HG03060 (cell line): Measurements from ENCODE around the gene GLS.
A peak's percentile ranks its signal among the peaks of the same experiment; 100 is the strongest.
"Not testable (repeated sequence)": the region's sequence is repeated elsewhere in the genome, so short reads cannot be mapped to it uniquely, and the experiment has no call there.

Experiments used
- ATAC-seq: cut with Tn5 transposase; IDR thresholded peaks from one replicate; pipeline ENCODE4 v1.9.1; 2021; ENCODE audit warnings: low read depth, moderate number of reproducible peaks; ENCODE audit not compliant: unreplicated experiment

Gene GLS

GRCh38 chr2:190880378-190881083 is at the start of gene GLS:
Gene GLS, plus strand, starts transcription at chr2:190880821. Its CDS starts 264 bp downstream, at chr2:190881085.
- ATAC-seq = peak; percentile 70

GRCh38 chr2:190831941-190832340 is 48.7 kb upstream of the GLS start:
- ATAC-seq = no peak

GRCh38 chr2:190834890-190835208 is 45.8 kb upstream of the GLS start:
- ATAC-seq = no peak

GRCh38 chr2:190835303-190835930 is 45.2 kb upstream of the GLS start:
- no peak for ATAC-seq

GRCh38 chr2:190836767-190837166 is 43.9 kb upstream of the GLS start:
- no peak for ATAC-seq

GRCh38 chr2:190837420-190837819 is 43.2 kb upstream of the GLS start:
- no peak for ATAC-seq

- no peak for ATAC-seq
Observed at GRCh38 chr2:190837952-190838361, 42.7 kb upstream of the GLS start.

GRCh38 chr2:190838492-190838910 is 42.1 kb upstream of the GLS start:
- no peak for ATAC-seq

- ATAC-seq = no peak
Observed at GRCh38 chr2:190840569-190841172, 40.0 kb upstream of the GLS start.

GRCh38 chr2:190841707-190842505 is 38.7 kb upstream of the GLS start:
- ATAC-seq = no peak

GRCh38 chr2:190842606-190843104 is 38.0 kb upstream of the GLS start:
- no peak for ATAC-seq

- ATAC-seq = peak; percentile 91
Observed at GRCh38 chr2:190843890-190844699, 36.5 kb upstream of the GLS start.

GRCh38 chr2:190844700-190845401 is 35.8 kb upstream of the GLS start:
- no peak for ATAC-seq

GRCh38 chr2:190846746-190847145 is 33.9 kb upstream of the GLS start:
- no peak for ATAC-seq

- no peak for ATAC-seq
Observed at GRCh38 chr2:190847504-190848081, 33.0 kb upstream of the GLS start.

- no peak for ATAC-seq
Observed at GRCh38 chr2:190849774-190850173, 30.8 kb upstream of the GLS start.

- not testable (repeated sequence) for ATAC-seq
Observed at GRCh38 chr2:190853022-190853421, 27.6 kb upstream of the GLS start.

- no peak for ATAC-seq
Observed at GRCh38 chr2:190853531-190854383, 26.9 kb upstream of the GLS start.
